ENCODE results near the gene STK26. TPM values are rescaled to one million over a fixed set of nuclear protein-coding genes. Genes with fewer than 3 reads are reported as not detected.

STK26 gene
- total and polyA plus RNA-seq, 3 donors from 2014 or later, result 3.5 to 3.7 (median 3.7) TPM

DNA sequence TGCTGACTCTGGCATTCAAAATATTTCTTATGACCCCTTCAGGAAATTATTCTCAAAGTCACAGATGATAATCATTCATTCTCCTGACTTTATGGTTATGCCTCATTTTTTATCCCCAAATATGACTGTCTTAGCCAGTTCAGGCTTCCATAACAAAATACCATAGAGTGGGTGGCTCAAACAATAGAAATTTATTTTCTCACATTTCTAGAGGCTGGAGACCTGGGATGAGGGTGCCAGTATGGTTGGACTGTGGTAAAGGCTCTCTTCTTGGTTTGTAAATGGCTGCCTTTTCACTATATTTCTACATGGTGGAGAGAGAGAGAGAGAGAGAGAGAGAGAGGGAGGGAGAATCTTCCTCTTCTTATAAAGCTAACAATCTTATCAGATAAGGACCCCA is 84.2 kb downstream of the STK26 start:
- TF ChIP-seq POLR2A (IDR thresholded peaks at IDR 0.05), result no peak
- TF ChIP-seq, protein P1, sequence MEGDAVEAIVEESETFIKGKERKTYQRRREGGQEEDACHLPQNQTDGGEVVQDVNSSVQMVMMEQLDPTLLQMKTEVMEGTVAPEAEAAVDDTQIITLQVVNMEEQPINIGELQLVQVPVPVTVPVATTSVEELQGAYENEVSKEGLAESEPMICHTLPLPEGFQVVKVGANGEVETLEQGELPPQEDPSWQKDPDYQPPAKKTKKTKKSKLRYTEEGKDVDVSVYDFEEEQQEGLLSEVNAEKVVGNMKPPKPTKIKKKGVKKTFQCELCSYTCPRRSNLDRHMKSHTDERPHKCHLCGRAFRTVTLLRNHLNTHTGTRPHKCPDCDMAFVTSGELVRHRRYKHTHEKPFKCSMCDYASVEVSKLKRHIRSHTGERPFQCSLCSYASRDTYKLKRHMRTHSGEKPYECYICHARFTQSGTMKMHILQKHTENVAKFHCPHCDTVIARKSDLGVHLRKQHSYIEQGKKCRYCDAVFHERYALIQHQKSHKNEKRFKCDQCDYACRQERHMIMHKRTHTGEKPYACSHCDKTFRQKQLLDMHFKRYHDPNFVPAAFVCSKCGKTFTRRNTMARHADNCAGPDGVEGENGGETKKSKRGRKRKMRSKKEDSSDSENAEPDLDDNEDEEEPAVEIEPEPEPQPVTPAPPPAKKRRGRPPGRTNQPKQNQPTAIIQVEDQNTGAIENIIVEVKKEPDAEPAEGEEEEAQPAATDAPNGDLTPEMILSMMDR (IDR thresholded peaks at IDR 0.05), result no peak
- Histone ChIP-seq H3K27me3 (no peaks in the 10 kb centered on the region), H3K4me1 (no peaks in the 10 kb centered on the region), H3K4me3 (no peak overlapping the region), H3K27ac (no peak overlapping the region), H3K36me3 (ENCODE audit: low read depth, missing control alignments) (no peaks in the 10 kb centered on the region), H3K9me3 (no peaks in the 10 kb centered on the region)
- DNase-seq, result no peak
- intact Hi-C loops (cut with DNase I; ENCODE audit: low total_unique reads), result no loop called here

DNA sequence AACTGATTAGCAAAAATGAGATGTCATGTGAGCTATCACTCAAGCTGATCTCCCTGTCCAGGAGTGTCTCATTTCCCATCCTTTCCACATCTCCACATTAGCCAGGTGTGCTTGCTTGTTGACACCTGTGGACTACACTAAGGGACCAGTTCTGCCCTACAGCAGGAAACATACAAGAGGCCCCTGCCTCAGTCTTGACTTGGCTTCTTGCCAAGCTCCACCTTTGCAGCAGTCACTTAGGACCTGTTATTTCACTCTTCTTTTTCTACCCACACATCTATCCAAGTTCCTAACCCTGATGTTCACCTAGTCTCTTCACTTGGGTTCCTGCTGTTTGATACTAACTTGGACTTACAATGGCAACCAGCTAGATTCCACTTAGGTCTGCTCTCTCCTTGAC is 91.5 kb downstream of the STK26 start:
- intact Hi-C loops (cut with DNase I; ENCODE audit: low total_unique reads), result no loop called here
- TF ChIP-seq POLR2A (IDR thresholded peaks at IDR 0.05), result no peak
- TF ChIP-seq, protein P1 (IDR thresholded peaks at IDR 0.05), result no peak

DNA sequence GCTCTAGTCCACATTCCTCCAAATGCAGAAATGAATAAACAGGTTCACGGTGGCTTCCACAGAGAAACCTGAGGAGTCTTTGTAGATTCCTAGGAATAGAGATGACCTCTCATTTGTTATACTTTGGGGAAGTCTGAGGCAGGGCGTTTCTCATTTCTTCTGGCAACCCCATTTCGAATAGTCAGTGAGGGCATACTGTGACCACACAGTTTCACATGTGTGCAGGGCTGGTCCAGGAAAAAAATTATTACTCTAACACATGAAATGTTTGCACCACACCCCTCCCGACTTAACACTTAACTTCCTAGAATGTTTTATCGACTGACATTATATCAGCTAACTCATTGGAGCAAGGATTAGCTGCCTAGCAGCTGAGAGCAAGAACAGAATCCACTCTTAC is 92.7 kb downstream of the STK26 start:
- Histone ChIP-seq H3K9me3 (no peaks in the 10 kb centered on the region), H3K27ac (no peak overlapping the region), H3K4me3 (no peak overlapping the region), H3K4me1 (no peaks in the 10 kb centered on the region), H3K27me3 (no peaks in the 10 kb centered on the region), H3K36me3 (ENCODE audit: low read depth, missing control alignments) (no peaks in the 10 kb centered on the region)
- intact Hi-C loops (cut with DNase I; ENCODE audit: low total_unique reads), result no loop called here
- DNase-seq, result no peak
- 83 to 86% methylated on average over 4 to 5 of the region's 5 CpGs for WGBS, 2 donors
- TF ChIP-seq, protein P1 (IDR thresholded peaks at IDR 0.05), result no peak
- no peak for TF ChIP-seq POLR2A (IDR thresholded peaks at IDR 0.05)

More for the DNA sequence above, 91.5 kb downstream of the STK26 start:
- Histone ChIP-seq H3K27me3 (no peaks in the 10 kb centered on the region), H3K36me3 (ENCODE audit: low read depth, missing control alignments) (no peaks in the 10 kb centered on the region), H3K4me1 (no peaks in the 10 kb centered on the region), H3K27ac (no peak overlapping the region), H3K9me3 (no peaks in the 10 kb centered on the region), H3K4me3 (no peak overlapping the region)
- DNase-seq, result no peak

DNA sequence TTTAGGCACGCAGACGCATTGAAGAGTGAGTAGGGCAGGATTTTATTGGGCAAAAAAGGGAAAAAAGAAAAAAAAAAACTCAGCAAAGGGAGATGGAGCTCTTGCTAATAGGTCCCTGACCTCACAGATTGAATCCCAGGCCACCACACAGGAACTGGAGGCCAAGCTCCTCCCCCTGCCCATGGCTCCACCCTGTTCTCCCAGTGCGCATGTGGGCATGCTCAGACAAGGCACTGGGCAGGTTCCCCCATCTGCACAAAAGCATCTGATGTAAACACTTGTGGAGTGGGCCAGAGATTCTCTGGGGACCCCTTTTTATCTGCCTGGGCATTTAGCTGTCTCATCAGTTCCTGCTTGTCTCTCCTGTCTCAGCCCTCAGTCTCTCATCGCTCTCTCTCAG is 95.3 kb downstream of the STK26 start:
- Histone ChIP-seq H3K36me3 (ENCODE audit: low read depth, missing control alignments) (no peaks in the 10 kb centered on the region), H3K27ac (no peak overlapping the region), H3K9me3 (no peaks in the 10 kb centered on the region), H3K4me3 (no peak overlapping the region), H3K27me3 (no peaks in the 10 kb centered on the region), H3K4me1 (no peaks in the 10 kb centered on the region)
- intact Hi-C loops (cut with DNase I; ENCODE audit: low total_unique reads), result no loop called here
- 78 to 90% methylated on average over 4 of the region's 4 CpGs for WGBS, 2 donors
- DNase-seq, result no peak
- no peak for TF ChIP-seq POLR2A (IDR thresholded peaks at IDR 0.05)
- TF ChIP-seq, protein P1 (IDR thresholded peaks at IDR 0.05), result no peak

DNA sequence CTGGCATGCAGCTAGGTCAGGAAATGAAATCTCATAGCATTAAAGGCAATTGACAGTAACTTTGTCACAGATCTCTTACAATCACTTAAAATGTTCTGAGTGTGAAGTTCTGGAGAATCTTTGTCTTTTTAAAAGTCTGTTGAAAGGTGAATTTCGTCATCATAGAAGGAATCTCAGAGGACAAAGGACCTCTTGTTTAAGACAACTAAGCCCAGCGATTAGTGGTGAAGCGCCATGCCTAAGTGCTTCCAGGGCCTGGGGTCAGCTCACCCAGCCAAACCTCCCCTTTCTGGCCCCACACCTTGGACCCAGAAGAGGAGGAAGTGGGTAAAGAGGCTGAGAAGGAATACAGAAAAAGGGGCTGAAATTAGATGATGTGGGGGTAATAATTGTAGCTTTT is 96.2 kb downstream of the STK26 start:
- no peaks in the 10 kb centered on the region for H3K9me3 ChIP-seq
- H3K4me1 ChIP-seq, result no peaks in the 10 kb centered on the region
- H3K27me3 ChIP-seq, result no peaks in the 10 kb centered on the region
- no peak overlapping the region for H3K27ac ChIP-seq
- intact Hi-C loops (cut with DNase I; ENCODE audit: low total_unique reads), result no loop called here
- no peak for DNase-seq
- 54 to 61% methylated on average over 3 of the region's 3 CpGs for WGBS, 2 donors
- TF ChIP-seq, protein P1 (IDR thresholded peaks at IDR 0.05), result no peak
- no peak for TF ChIP-seq POLR2A (IDR thresholded peaks at IDR 0.05)
- H3K36me3 ChIP-seq (ENCODE audit: low read depth, missing control alignments), result no peaks in the 10 kb centered on the region
- H3K4me3 ChIP-seq, result no peak overlapping the region
